ENCODE measurements around the gene CEACAM19. TPM values are rescaled to one million over a fixed set of nuclear protein-coding genes. Genes with fewer than 3 reads are reported as not detected.

The CEACAM19 gene
- total and polyA plus RNA-seq, 2 of the 13 experiments (the other 11 are each of a cell fraction or from before 2014, with no cell fraction given) = 1.3 to 4.0 TPM

GRCh38 chr19:44643605-44644401 lies 27.5 kb upstream of the CEACAM19 start, which contains the start of gene PVR (continued):
- TF ChIP-seq MLXIP (CRISPR knock-in tag; IDR thresholded peaks at IDR 0.05; ENCODE audit: borderline replicate concordance) = no peak
- no peak for TF ChIP-seq SMARCE1 (IDR thresholded peaks at IDR 0.05; ENCODE audit: borderline replicate concordance)
- peak; percentile 47; the same call in 1 of the 2 replicates for TF ChIP-seq ZNF543 (CRISPR knock-in tag; IDR thresholded peaks at IDR 0.05)
- no peak for TF ChIP-seq BCL6 (CRISPR knock-in tag; IDR thresholded peaks at IDR 0.05)
- peak; percentile 35; the same call in 1 of the 2 replicates for TF ChIP-seq ZNF317 (CRISPR knock-in tag; IDR thresholded peaks at IDR 0.05)
- TF ChIP-seq ZKSCAN8 (CRISPR knock-in tag; IDR thresholded peaks at IDR 0.05; ENCODE audit: borderline replicate concordance) = no peak
- no peak for TF ChIP-seq ZBTB38 (CRISPR knock-in tag; IDR thresholded peaks at IDR 0.05)
- 0 out of 2 replicates have a peak, but pooled peaks have one; percentile 45 for TF ChIP-seq ZMYM3 (CRISPR knock-in tag; IDR thresholded peaks at IDR 0.05)
- TF ChIP-seq ETV5 (CRISPR knock-in tag; IDR thresholded peaks at IDR 0.05; ENCODE audit: borderline replicate concordance) = peak; percentile 38; the same call in 1 of the 2 replicates
- TF ChIP-seq ZNF619 (CRISPR knock-in tag; IDR thresholded peaks at IDR 0.05) = no peak
- no peak for TF ChIP-seq ZNF615 (CRISPR knock-in tag; IDR thresholded peaks at IDR 0.05; ENCODE audit: borderline replicate concordance)
- no peak for TF ChIP-seq ZNF18 (CRISPR knock-in tag; IDR thresholded peaks at IDR 0.05; ENCODE audit: insufficient replicate concordance)
- no peak for TF ChIP-seq MLX (CRISPR knock-in tag; IDR thresholded peaks at IDR 0.05)
- TF ChIP-seq POGZ (CRISPR knock-in tag; IDR thresholded peaks at IDR 0.05) = 0 out of 2 replicates have a peak, but pooled peaks have one; percentile 11
- peak; percentile 34; the same call in 1 of the 2 replicates for TF ChIP-seq KAT8 (CRISPR knock-in tag; IDR thresholded peaks at IDR 0.05)
- no peak for TF ChIP-seq ZXDC (CRISPR knock-in tag; IDR thresholded peaks at IDR 0.05)
- no peak for TF ChIP-seq CENPT (CRISPR knock-in tag; IDR thresholded peaks at IDR 0.05; ENCODE audit: low read depth)
- peak; percentile 60; the same call in 1 of the 2 replicates for TF ChIP-seq MXD4 (CRISPR knock-in tag; IDR thresholded peaks at IDR 0.05)
- no peak for TF ChIP-seq MLLT10 (CRISPR knock-in tag; IDR thresholded peaks at IDR 0.05)
- TF ChIP-seq ZNF740 (CRISPR knock-in tag; IDR thresholded peaks at IDR 0.05) = no peak
- peak; percentile 32; the same call in 1 of the 2 replicates for TF ChIP-seq FOXO1 (CRISPR knock-in tag; IDR thresholded peaks at IDR 0.05)
- no peak for TF ChIP-seq ZNF337 (CRISPR knock-in tag; IDR thresholded peaks at IDR 0.05; ENCODE audit: borderline replicate concordance, low read depth)
